ENCODE measurements around the gene FNIP2.
"Not testable (repeated sequence)": the region's sequence is repeated elsewhere in the genome, so short reads cannot be mapped to it uniquely, and the experiment has no call there.

FNIP2 gene

GRCh38 chr4:158826057-158826456 is 57.2 kb downstream of the FNIP2 start:
- Histone ChIP-seq H3K79me2 (ENCODE audit: control insufficient read depth, insufficient read depth, low read length, poor library complexity) (no peaks in the 10 kb centered on the region), H2BK120ac (ENCODE audit: insufficient read depth, low read length, poor library complexity) (no peak overlapping the region), H3K4me1 (ENCODE audit: control insufficient read depth in 1 of 2, insufficient read depth in 2 of 2, low read length in 2 of 2) (peaks cover 16 to 28% of the 10 kb centered on the region in 2 experiments), H3K27ac (ENCODE audit: low read depth, low read length) (no peak overlapping the region), H3K4me3 (ENCODE audit: low read depth, low read length) (no peak overlapping the region), H3K27me3 (ENCODE audit: insufficient read depth, low read length) (no peaks in the 10 kb centered on the region), H4K8ac (ENCODE audit: low read depth, low read length) (no peak overlapping the region), H4K12ac (ENCODE audit: low read depth, low read length) (no peak overlapping the region), H3K4ac (ENCODE audit: low read depth, low read length) (no peak overlapping the region), H3K4me2 (ENCODE audit: low read length) (no peak overlapping the region), H2BK5ac (ENCODE audit: low read depth, low read length, poor library complexity) (no peak overlapping the region), H3K14ac (ENCODE audit: low read length) (no peak overlapping the region), H3K9me3 (ENCODE audit: insufficient read depth, low read depth, low read length) (no peaks in the 10 kb centered on the region), H3K23ac (ENCODE audit: low read length) (no peak overlapping the region), H2BK12ac (ENCODE audit: low read length) (no peak overlapping the region), H3K18ac (ENCODE audit: low read length) (no peak overlapping the region), H3K9ac (ENCODE audit: low read length) (no peak overlapping the region), H3K36me3 (ENCODE audit: control insufficient read depth in 1 of 2, insufficient read depth in 2 of 2, low read length in 2 of 2) (no peaks in the 10 kb centered on the region), H4K91ac (ENCODE audit: low read depth, low read length) (no peak overlapping the region), H2AFZ (ENCODE audit: insufficient read depth, low read length, poor library complexity) (no peak overlapping the region), H2AK5ac (ENCODE audit: low read length) (no peak overlapping the region), H3K79me1 (ENCODE audit: low read length) (peaks cover 6% of the 10 kb centered on the region)
- DNase-seq = no peak

GRCh38 chr4:158826882-158827281 is 58.1 kb downstream of the FNIP2 start:
- Histone ChIP-seq H4K12ac (ENCODE audit: low read depth, low read length) (no peak overlapping the region), H3K18ac (ENCODE audit: low read length) (no peak overlapping the region), H3K9ac (ENCODE audit: low read length) (no peak overlapping the region), H2BK12ac (ENCODE audit: low read length) (no peak overlapping the region), H3K36me3 (ENCODE audit: control insufficient read depth in 1 of 2, insufficient read depth in 2 of 2, low read length in 2 of 2) (no peaks in the 10 kb centered on the region), H3K27me3 (ENCODE audit: insufficient read depth, low read length) (no peaks in the 10 kb centered on the region), H3K27ac (ENCODE audit: low read depth, low read length) (peak overlapping the region; percentile 50), H2AFZ (ENCODE audit: insufficient read depth, low read length, poor library complexity) (no peak overlapping the region), H3K14ac (ENCODE audit: low read length) (no peak overlapping the region), H2BK5ac (ENCODE audit: low read depth, low read length, poor library complexity) (no peak overlapping the region), H3K4me1 (ENCODE audit: control insufficient read depth in 1 of 2, insufficient read depth in 2 of 2, low read length in 2 of 2) (peaks cover 16 to 28% of the 10 kb centered on the region in 2 experiments), H4K8ac (ENCODE audit: low read depth, low read length) (no peak overlapping the region), H3K79me2 (ENCODE audit: control insufficient read depth, insufficient read depth, low read length, poor library complexity) (no peaks in the 10 kb centered on the region), H3K4me3 (ENCODE audit: low read depth, low read length) (no peak overlapping the region), H3K9me3 (ENCODE audit: insufficient read depth, low read depth, low read length) (no peaks in the 10 kb centered on the region), H2AK5ac (ENCODE audit: low read length) (no peak overlapping the region), H3K79me1 (ENCODE audit: low read length) (peaks cover 6% of the 10 kb centered on the region), H3K4ac (ENCODE audit: low read depth, low read length) (no peak overlapping the region), H3K23ac (ENCODE audit: low read length) (no peak overlapping the region), H4K91ac (ENCODE audit: low read depth, low read length) (no peak overlapping the region), H2BK120ac (ENCODE audit: insufficient read depth, low read length, poor library complexity) (no peak overlapping the region), H3K4me2 (ENCODE audit: low read length) (no peak overlapping the region)
- no CpG with 5 or more reads among the region's 1 CpG for WGBS (ENCODE audit: extremely low coverage, insufficient coverage, insufficient read length)
- peak; percentile 56 to 73 for DNase-seq

- no peak overlapping the region for H2AFZ ChIP-seq (ENCODE audit: insufficient read depth, low read length, poor library complexity)
- H2BK12ac ChIP-seq (ENCODE audit: low read length) = no peak overlapping the region
- no peak overlapping the region for H3K4me3 ChIP-seq (ENCODE audit: low read depth, low read length)
- no peak overlapping the region for H3K14ac ChIP-seq (ENCODE audit: low read length)
- H4K8ac ChIP-seq (ENCODE audit: low read depth, low read length) = no peak overlapping the region
- H3K27ac ChIP-seq (ENCODE audit: low read depth, low read length) = peak overlapping the region; percentile 50
- no peaks in the 10 kb centered on the region for H3K27me3 ChIP-seq (ENCODE audit: insufficient read depth, low read length)
- H2BK120ac ChIP-seq (ENCODE audit: insufficient read depth, low read length, poor library complexity) = peak overlapping the region; percentile 36
- no peak overlapping the region for H2BK5ac ChIP-seq (ENCODE audit: low read depth, low read length, poor library complexity)
- no peak overlapping the region for H3K4me2 ChIP-seq (ENCODE audit: low read length)
- no peak for DNase-seq
- H3K4me1 ChIP-seq (ENCODE audit: control insufficient read depth in 1 of 2, insufficient read depth in 2 of 2, low read length in 2 of 2) = peaks cover 16 to 28% of the 10 kb centered on the region in 2 experiments
- H3K9me3 ChIP-seq (ENCODE audit: insufficient read depth, low read depth, low read length) = no peaks in the 10 kb centered on the region
- no peaks in the 10 kb centered on the region for H3K79me2 ChIP-seq (ENCODE audit: control insufficient read depth, insufficient read depth, low read length, poor library complexity)
- no peak overlapping the region for H3K9ac ChIP-seq (ENCODE audit: low read length)
- H3K79me1 ChIP-seq (ENCODE audit: low read length) = peaks cover 6% of the 10 kb centered on the region
- no peak overlapping the region for H2AK5ac ChIP-seq (ENCODE audit: low read length)
- H3K18ac ChIP-seq (ENCODE audit: low read length) = no peak overlapping the region
- H3K4ac ChIP-seq (ENCODE audit: low read depth, low read length) = no peak overlapping the region
- H3K36me3 ChIP-seq (ENCODE audit: control insufficient read depth in 1 of 2, insufficient read depth in 2 of 2, low read length in 2 of 2) = no peaks in the 10 kb centered on the region
- H4K12ac ChIP-seq (ENCODE audit: low read depth, low read length) = no peak overlapping the region
- WGBS (ENCODE audit: extremely low coverage, insufficient coverage, insufficient read length) = no CpG with 5 or more reads among the region's 5 CpGs
- no peak overlapping the region for H3K23ac ChIP-seq (ENCODE audit: low read length)
- no peak overlapping the region for H4K91ac ChIP-seq (ENCODE audit: low read depth, low read length)
Measured at GRCh38 chr4:158827543-158827981, 58.7 kb downstream of the FNIP2 start.

GRCh38 chr4:158828151-158828550 is 59.3 kb downstream of the FNIP2 start:
- H3K18ac ChIP-seq (ENCODE audit: low read length); H3K14ac ChIP-seq (ENCODE audit: low read length); H3K36me3 ChIP-seq (ENCODE audit: control insufficient read depth in 1 of 2, insufficient read depth in 2 of 2, low read length in 2 of 2); H2BK5ac ChIP-seq (ENCODE audit: low read depth, low read length, poor library complexity); H3K4me3 ChIP-seq (ENCODE audit: low read depth, low read length); H4K12ac ChIP-seq (ENCODE audit: low read depth, low read length); H2AK5ac ChIP-seq (ENCODE audit: low read length); H3K27me3 ChIP-seq (ENCODE audit: insufficient read depth, low read length); DNase-seq; H3K27ac ChIP-seq (ENCODE audit: low read depth, low read length); H3K9me3 ChIP-seq (ENCODE audit: insufficient read depth, low read depth, low read length); H3K4me2 ChIP-seq (ENCODE audit: low read length); H2AFZ ChIP-seq (ENCODE audit: insufficient read depth, low read length, poor library complexity); H2BK120ac ChIP-seq (ENCODE audit: insufficient read depth, low read length, poor library complexity); H3K79me1 ChIP-seq (ENCODE audit: low read length); H3K23ac ChIP-seq (ENCODE audit: low read length); H4K8ac ChIP-seq (ENCODE audit: low read depth, low read length); H3K4ac ChIP-seq (ENCODE audit: low read depth, low read length); H3K79me2 ChIP-seq (ENCODE audit: control insufficient read depth, insufficient read depth, low read length, poor library complexity); H4K91ac ChIP-seq (ENCODE audit: low read depth, low read length); H2BK12ac ChIP-seq (ENCODE audit: low read length); H3K9ac ChIP-seq (ENCODE audit: low read length): not testable (repeated sequence)
- WGBS (ENCODE audit: extremely low coverage, insufficient coverage, insufficient read length) = no CpG with 5 or more reads among the region's 8 CpGs
- peaks cover 16 to 28% of the 10 kb centered on the region in 2 experiments for H3K4me1 ChIP-seq (ENCODE audit: control insufficient read depth in 1 of 2, insufficient read depth in 2 of 2, low read length in 2 of 2)

Data from trophoblast cell (in vitro differentiated cells and primary cell).